ENCODE data around the gene GSN. TPM values are rescaled to one million over a fixed set of nuclear protein-coding genes. Genes with fewer than 3 reads are reported as not detected.

Gene GSN
- polyA plus RNA-seq, 1 of the 3 experiments (the other 2 are of a cell fraction) = 168 TPM

GRCh38 chr9:121253162-121253561 is 14.8 kb upstream of the GSN start:
- Histone ChIP-seq H3K9me2 (no peaks in the 10 kb centered on the region), H3K36me3 (replicated peaks in 1 of 2; ENCODE audit: control insufficient read depth in 1 of 2, insufficient read depth in 2 of 2, low read length in 1 of 2) (no peaks in the 10 kb centered on the region), H3K27me3 (ENCODE audit: insufficient read depth) (no peaks in the 10 kb centered on the region), H3K4me2 (no peak overlapping the region), H3K9ac (no peak overlapping the region), H4K20me1 (ENCODE audit: insufficient read depth) (no peaks in the 10 kb centered on the region), H3K27ac (ENCODE audit: low read depth in 2 of 2, low read length in 1 of 2) (no peak overlapping the region), H3K4me1 (ENCODE audit: control insufficient read depth in 1 of 2, insufficient read depth in 2 of 2, low read depth in 1 of 2, low read length in 1 of 2) (peaks cover 0 to 10% of the 10 kb centered on the region in 2 experiments; a peak in 2 of 4 replicates), H3F3A (replicated peaks; ENCODE audit: insufficient read depth) (no peaks in the 10 kb centered on the region), H3K4me3 (ENCODE audit: low read depth in 2 of 2, low read length in 1 of 2) (no peak overlapping the region), H3K9me3 (no peaks in the 10 kb centered on the region; the same call in 1 of the 2 replicates), H3K79me2 (ENCODE audit: insufficient read depth) (no peaks in the 10 kb centered on the region), H2AFZ (ENCODE audit: low read depth) (no peak overlapping the region)
- POLR2A ChIA-PET = no interaction called here
- TF ChIP-seq EZH2phosphoT487 (IDR thresholded peaks at IDR 0.05; ENCODE audit: borderline replicate concordance, low read depth) (no peak), ELF1 (IDR thresholded peaks at IDR 0.05) (no peak), USF2 (IDR thresholded peaks at IDR 0.05; ENCODE audit: borderline replicate concordance, low read depth, low read length) (no peak), GATA2 (CRISPR knock-in tag; IDR thresholded peaks at IDR 0.05) (no peak), CHD2 (IDR thresholded peaks at IDR 0.05; ENCODE audit: low read length, partially characterized antibody) (no peak), RAD21 (IDR thresholded peaks at IDR 0.05; ENCODE audit: low read length) (no peak)
- TF ChIP-seq, protein P1, sequence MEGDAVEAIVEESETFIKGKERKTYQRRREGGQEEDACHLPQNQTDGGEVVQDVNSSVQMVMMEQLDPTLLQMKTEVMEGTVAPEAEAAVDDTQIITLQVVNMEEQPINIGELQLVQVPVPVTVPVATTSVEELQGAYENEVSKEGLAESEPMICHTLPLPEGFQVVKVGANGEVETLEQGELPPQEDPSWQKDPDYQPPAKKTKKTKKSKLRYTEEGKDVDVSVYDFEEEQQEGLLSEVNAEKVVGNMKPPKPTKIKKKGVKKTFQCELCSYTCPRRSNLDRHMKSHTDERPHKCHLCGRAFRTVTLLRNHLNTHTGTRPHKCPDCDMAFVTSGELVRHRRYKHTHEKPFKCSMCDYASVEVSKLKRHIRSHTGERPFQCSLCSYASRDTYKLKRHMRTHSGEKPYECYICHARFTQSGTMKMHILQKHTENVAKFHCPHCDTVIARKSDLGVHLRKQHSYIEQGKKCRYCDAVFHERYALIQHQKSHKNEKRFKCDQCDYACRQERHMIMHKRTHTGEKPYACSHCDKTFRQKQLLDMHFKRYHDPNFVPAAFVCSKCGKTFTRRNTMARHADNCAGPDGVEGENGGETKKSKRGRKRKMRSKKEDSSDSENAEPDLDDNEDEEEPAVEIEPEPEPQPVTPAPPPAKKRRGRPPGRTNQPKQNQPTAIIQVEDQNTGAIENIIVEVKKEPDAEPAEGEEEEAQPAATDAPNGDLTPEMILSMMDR (IDR thresholded peaks at IDR 0.05) = no peak
- TF ChIP-seq, protein P2, sequence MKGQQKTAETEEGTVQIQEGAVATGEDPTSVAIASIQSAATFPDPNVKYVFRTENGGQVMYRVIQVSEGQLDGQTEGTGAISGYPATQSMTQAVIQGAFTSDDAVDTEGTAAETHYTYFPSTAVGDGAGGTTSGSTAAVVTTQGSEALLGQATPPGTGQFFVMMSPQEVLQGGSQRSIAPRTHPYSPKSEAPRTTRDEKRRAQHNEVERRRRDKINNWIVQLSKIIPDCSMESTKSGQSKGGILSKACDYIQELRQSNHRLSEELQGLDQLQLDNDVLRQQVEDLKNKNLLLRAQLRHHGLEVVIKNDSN (IDR thresholded peaks at IDR 0.05; ENCODE audit: borderline replicate concordance, low read depth) = no peak
- CTCF ChIA-PET = interaction anchor here (1.3 to 1.8 kb wide), 6 partner anchors 9 to 67 kb away, joined by 4 to 7 read pairs (median 6); no protein-coding TSS in a partner anchor
- no peak for DNase-seq
- 59% methylated on average over 2 of the region's 2 CpGs for WGBS (ENCODE audit: low lambda C conversion rate)

DNA sequence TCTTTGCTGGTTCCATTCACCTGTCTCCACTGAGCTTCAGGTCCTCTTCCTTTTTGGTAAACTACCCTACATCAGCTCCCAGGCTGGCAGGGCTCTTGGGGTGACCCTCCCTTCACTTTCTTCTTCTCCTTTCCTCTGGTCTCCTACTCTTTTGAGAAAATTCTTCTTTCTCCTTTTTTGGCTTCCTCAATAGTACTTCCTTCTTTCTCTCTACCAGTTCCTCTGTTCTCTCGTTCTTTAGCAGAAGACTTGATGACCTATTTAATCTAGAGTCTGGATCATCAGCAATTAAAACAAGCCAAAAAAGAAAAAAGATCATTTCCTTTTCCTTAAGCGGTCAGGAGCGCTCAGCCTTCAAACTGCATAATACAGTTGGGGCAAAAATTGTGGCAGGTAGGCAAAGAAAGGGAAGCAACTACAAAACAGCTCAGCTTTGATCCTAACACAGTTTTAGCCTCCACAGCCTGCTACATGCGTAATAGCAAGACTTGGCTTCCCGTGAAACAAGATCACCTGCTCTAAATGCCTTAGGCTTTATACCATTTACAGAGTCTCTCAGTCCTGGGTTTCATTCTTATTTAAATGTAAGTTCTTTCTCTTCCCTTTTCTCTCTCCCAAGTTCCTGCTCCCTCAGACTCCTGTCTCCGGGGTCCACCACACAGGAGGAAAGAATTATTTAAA is 14.0 kb upstream of the GSN start:
- H4K20me1 ChIP-seq (ENCODE audit: insufficient read depth) = no peaks in the 10 kb centered on the region
- no peaks in the 10 kb centered on the region for H3K36me3 ChIP-seq (replicated peaks in 1 of 2; ENCODE audit: control insufficient read depth in 1 of 2, insufficient read depth in 2 of 2, low read length in 1 of 2)
- no peak overlapping the region for H3K9ac ChIP-seq
- H3K4me3 ChIP-seq (ENCODE audit: low read depth in 2 of 2, low read length in 1 of 2) = no peak overlapping the region
- no peaks in the 10 kb centered on the region for H3K27me3 ChIP-seq (ENCODE audit: insufficient read depth)
- no peaks in the 10 kb centered on the region for H3K9me2 ChIP-seq
- H3K4me1 ChIP-seq (ENCODE audit: control insufficient read depth in 1 of 2, insufficient read depth in 2 of 2, low read depth in 1 of 2, low read length in 1 of 2) = peaks cover 0 to 14% of the 10 kb centered on the region in 2 experiments; a peak in 2 of 4 replicates
- DNase-seq = no peak
- H3K79me2 ChIP-seq (ENCODE audit: insufficient read depth) = no peaks in the 10 kb centered on the region
- no peaks in the 10 kb centered on the region; the same call in 1 of the 2 replicates for H3K9me3 ChIP-seq
- H3K27ac ChIP-seq (ENCODE audit: low read depth in 2 of 2, low read length in 1 of 2) = no peak overlapping the region
- ChIA-PET CTCF (interaction anchor here (1.3 to 1.8 kb wide), 5 partner anchors 8 to 66 kb away, joined by 4 to 7 read pairs (median 5); no protein-coding TSS in a partner anchor), POLR2A (no interaction called here)
- TF ChIP-seq TEAD4 (IDR thresholded peaks at IDR 0.05; ENCODE audit: borderline replicate concordance, insufficient read depth) = no peak
- no peak for TF ChIP-seq NRF1 (IDR thresholded peaks at IDR 0.05; ENCODE audit: low read depth, low read length)
- no peak for TF ChIP-seq CHD2 (IDR thresholded peaks at IDR 0.05; ENCODE audit: low read length, partially characterized antibody)
- TF ChIP-seq TCF12 (IDR thresholded peaks at IDR 0.05) = no peak
- TF ChIP-seq, protein P3, sequence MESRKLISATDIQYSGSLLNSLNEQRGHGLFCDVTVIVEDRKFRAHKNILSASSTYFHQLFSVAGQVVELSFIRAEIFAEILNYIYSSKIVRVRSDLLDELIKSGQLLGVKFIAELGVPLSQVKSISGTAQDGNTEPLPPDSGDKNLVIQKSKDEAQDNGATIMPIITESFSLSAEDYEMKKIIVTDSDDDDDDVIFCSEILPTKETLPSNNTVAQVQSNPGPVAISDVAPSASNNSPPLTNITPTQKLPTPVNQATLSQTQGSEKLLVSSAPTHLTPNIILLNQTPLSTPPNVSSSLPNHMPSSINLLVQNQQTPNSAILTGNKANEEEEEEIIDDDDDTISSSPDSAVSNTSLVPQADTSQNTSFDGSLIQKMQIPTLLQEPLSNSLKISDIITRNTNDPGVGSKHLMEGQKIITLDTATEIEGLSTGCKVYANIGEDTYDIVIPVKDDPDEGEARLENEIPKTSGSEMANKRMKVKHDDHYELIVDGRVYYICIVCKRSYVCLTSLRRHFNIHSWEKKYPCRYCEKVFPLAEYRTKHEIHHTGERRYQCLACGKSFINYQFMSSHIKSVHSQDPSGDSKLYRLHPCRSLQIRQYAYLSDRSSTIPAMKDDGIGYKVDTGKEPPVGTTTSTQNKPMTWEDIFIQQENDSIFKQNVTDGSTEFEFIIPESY (IDR thresholded peaks at IDR 0.05; ENCODE audit: borderline replicate concordance, low read depth) = no peak
- no peak for TF ChIP-seq FOXM1 (IDR thresholded peaks at IDR 0.05; ENCODE audit: low read depth)
- TF ChIP-seq, protein P4, sequence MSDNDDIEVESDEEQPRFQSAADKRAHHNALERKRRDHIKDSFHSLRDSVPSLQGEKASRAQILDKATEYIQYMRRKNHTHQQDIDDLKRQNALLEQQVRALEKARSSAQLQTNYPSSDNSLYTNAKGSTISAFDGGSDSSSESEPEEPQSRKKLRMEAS (IDR thresholded peaks at IDR 0.05; ENCODE audit: low read depth) = no peak
- WGBS (ENCODE audit: low lambda C conversion rate) = 69% methylated on average over 6 of the region's 6 CpGs
- H3K4me2 ChIP-seq = no peak overlapping the region
- H3F3A ChIP-seq (replicated peaks; ENCODE audit: insufficient read depth) = no peaks in the 10 kb centered on the region
- H2AFZ ChIP-seq (ENCODE audit: low read depth) = 0 out of 2 replicates have a peak overlapping the region, but pooled peaks have one; percentile 31
